Fibroblast of lung (primary cell): ENCODE measurements around the gene GALNT18. TPM values are rescaled to one million over a fixed set of nuclear protein-coding genes. Genes with fewer than 3 reads are reported as not detected.

Experiments
- DNase-seq, 2 donors: peaks; one replicate each; pipeline versions ENCODE4 v3.0.0 to v3.0.0-alpha.2; 2010; ENCODE audit warnings: low read depth in 2 of 2
- H2AFZ ChIP-seq: 2 replicates; pipeline ENCODE4 v1.5.1; 2012; ENCODE audit warnings: low read length, control low read depth, inconsistent platforms
- H3K27ac ChIP-seq: 2 replicates; pipeline ENCODE4 v1.5.1; 2011; ENCODE audit warnings: low read length, control low read depth; ENCODE audit not compliant: insufficient read depth
- H3K27me3 ChIP-seq: 2 replicates; pipeline ENCODE4 v1.5.1; 2011; ENCODE audit warnings: mild to moderate bottlenecking, low read length; ENCODE audit not compliant: control insufficient read depth, insufficient read depth
- H3K36me3 ChIP-seq: 2 replicates; pipeline ENCODE4 v1.5.1; 2011; ENCODE audit warnings: low read length; ENCODE audit not compliant: control insufficient read depth, insufficient read depth
- H3K4me1 ChIP-seq: 2 replicates; pipeline ENCODE4 v1.5.1; 2011; ENCODE audit warnings: low read length; ENCODE audit not compliant: control insufficient read depth, insufficient read depth; ENCODE audit errors: extremely low read depth
- H3K4me2 ChIP-seq: 2 replicates; pipeline ENCODE4 v1.5.1; 2011; ENCODE audit warnings: low read length, control low read depth; ENCODE audit not compliant: insufficient read depth; ENCODE audit errors: extremely low read depth
- H3K4me3 ChIP-seq, 4 experiments: fragments of 200-600 bp in 1 of 4; sonication (generic) in 1 of 4; replicated peaks in 1 of 4; 2 replicates each; pipeline ENCODE4 v1.5.1; 2011 to 2016; ENCODE audit warnings: low read length in 4 of 4, low read depth in 3 of 4, mild to moderate bottlenecking in 3 of 4, control low read depth in 2 of 4, inconsistent platforms in 1 of 4, mixed read lengths in 1 of 4; ENCODE audit not compliant: insufficient read depth in 1 of 4; ENCODE audit errors: control extremely low read depth in 1 of 4
- H3K79me2 ChIP-seq: 2 replicates; pipeline ENCODE4 v1.5.1; 2012; ENCODE audit warnings: mild to moderate bottlenecking, low read length, inconsistent platforms; ENCODE audit not compliant: control insufficient read depth, insufficient read depth
- H3K9ac ChIP-seq: 2 replicates; pipeline ENCODE4 v1.5.1; 2011; ENCODE audit warnings: mild to moderate bottlenecking, low read length, control low read depth; ENCODE audit not compliant: insufficient read depth
- H3K9me3 ChIP-seq: 2 replicates; pipeline ENCODE4 v1.5.1; 2012; ENCODE audit warnings: low read depth, low read length; ENCODE audit not compliant: control insufficient read depth, insufficient read depth
- H4K20me1 ChIP-seq: 2 replicates; pipeline ENCODE4 v1.5.1; 2011; ENCODE audit warnings: low read length; ENCODE audit not compliant: control insufficient read depth, insufficient read depth; ENCODE audit errors: extremely low read depth
- CTCF ChIP-seq, 2 donors: IDR thresholded peaks in 1 of 2; conservative IDR thresholded peaks in 1 of 2; 1 replicate in 1 of 2; 2 replicates in 1 of 2; pipeline ENCODE4 v1.5.1; 2011 to 2012; ENCODE audit warnings: low read length in 2 of 2, control low read depth in 1 of 2, inconsistent platforms in 1 of 2, low read depth in 1 of 2, mild to moderate bottlenecking in 1 of 2
- EZH2 ChIP-seq: IDR thresholded peaks from 2 replicates; pipeline ENCODE4 v1.5.1; 2012; ENCODE audit warnings: low read length, control low read depth, mild to moderate bottlenecking; ENCODE audit errors: missing control alignments
- polyA plus RNA-seq, 2 donors: library from polyadenylated mRNA; depleted of rRNA in 1 of 2; stranded (reverse) in 1 of 2; unstranded in 1 of 2; fragments of >200 nt; gene quantifications; 2 replicates each; pipeline ENCODE4 v1.2.1, GENCODE V29; 2011 to 2012; ENCODE audit warnings: missing spikeins in 1 of 2
- total RNA-seq: library from RNA; depleted of rRNA; stranded (reverse); fragments of >200 nt; gene quantifications from 2 replicates; pipeline ENCODE4 v1.2.1, GENCODE V29; 2014

The GALNT18 gene
- total and polyA plus RNA-seq, 2 donors (not counting 1 experiment from before 2014, with no cell fraction given): 0.50 to 19.3 TPM

DNA sequence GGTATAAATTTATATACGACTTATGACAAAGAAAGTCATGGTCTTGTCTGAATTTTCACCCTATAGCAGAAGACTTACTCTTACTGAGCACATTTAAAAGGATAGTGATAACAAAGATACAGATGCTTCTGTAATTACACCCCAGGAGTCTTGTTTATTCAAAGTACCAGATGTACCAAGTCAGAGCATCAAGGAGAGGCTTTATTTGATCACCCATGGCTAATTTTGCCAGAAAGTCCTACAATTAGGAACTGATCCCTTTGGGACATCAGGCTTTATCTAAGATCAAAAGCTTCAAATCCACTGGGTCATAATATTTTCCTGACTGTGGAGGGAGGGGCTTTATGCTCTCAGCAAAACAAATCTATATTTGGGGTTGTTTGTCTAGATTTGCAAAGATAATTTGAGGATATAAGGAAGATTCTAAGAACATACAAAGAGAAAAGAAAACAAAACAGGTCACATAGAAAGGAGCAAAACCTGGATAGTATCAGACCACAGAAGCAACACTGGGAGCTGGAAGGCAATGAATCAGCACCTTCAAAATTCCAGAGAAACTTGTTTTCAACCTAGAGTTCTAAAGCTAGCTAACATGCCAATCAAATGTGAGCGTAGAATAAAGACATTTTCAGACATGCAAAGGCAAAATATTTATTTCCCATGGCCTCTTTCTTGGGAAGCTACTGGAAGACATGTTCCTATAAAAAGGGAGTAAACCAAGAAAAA is 143.9 kb downstream of the GALNT18 start:
- Histone ChIP-seq H4K20me1 (no peaks in the 10 kb centered on the region), H3K27me3 (no peaks in the 10 kb centered on the region), H3K4me1 (no peaks in the 10 kb centered on the region), H3K9ac (no peak overlapping the region), H3K4me3 (no peak overlapping the region), H2AFZ (no peak overlapping the region), H3K9me3 (no peaks in the 10 kb centered on the region), H3K36me3 (no peaks in the 10 kb centered on the region), H3K79me2 (no peaks in the 10 kb centered on the region), H3K27ac (no peak overlapping the region), H3K4me2 (no peak overlapping the region)
- TF ChIP-seq EZH2: no peak
- no peak for TF ChIP-seq CTCF (conservative IDR thresholded peaks at IDR 0.05 in 1 of 2, IDR thresholded peaks at IDR 0.05 in 1 of 2; ENCODE audit: low read depth in 1 of 2, low read length in 2 of 2)
- DNase-seq: no peak

DNA sequence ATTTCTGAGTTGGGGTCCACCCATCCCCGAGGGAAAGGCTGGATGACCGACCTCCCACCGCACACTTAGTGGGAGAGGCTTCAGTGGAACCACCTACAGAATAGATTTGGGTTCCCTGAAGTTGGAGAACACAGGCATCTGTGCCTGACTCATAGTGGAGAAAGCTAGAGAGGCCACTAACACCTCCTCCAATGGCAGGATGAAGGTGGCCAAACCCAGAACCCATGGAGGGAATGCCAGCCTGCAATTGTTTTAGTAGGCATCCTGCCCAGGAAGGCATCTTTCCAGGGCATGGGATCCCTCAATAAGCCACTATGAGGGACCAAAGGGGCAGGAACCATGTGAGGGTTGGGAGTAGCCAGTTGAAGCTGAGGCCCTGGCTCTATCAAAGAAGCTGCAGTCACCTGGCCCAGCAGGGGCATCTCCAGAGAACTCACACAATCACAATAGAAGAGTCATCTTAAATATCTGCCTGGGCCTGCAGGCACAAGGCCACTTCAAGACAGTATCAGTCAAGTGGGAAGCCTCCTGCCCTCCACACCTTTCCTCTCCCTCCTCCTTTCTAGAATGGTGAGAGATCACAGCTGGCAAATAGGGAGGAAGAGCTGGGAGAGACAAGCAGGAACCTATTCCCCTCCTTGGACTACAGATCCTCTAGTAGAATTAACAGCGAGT is 144.7 kb downstream of the GALNT18 start:
- DNase-seq: no peak
- H3K27me3 ChIP-seq: no peaks in the 10 kb centered on the region
- TF ChIP-seq CTCF (conservative IDR thresholded peaks at IDR 0.05 in 1 of 2, IDR thresholded peaks at IDR 0.05 in 1 of 2; ENCODE audit: low read depth in 1 of 2, low read length in 2 of 2): no peak
- no peak for TF ChIP-seq EZH2
- no peak overlapping the region for H2AFZ ChIP-seq
- H3K9ac ChIP-seq: no peak overlapping the region
- no peaks in the 10 kb centered on the region for H3K4me1 ChIP-seq
- no peaks in the 10 kb centered on the region for H4K20me1 ChIP-seq
- no peaks in the 10 kb centered on the region for H3K79me2 ChIP-seq
- H3K36me3 ChIP-seq: no peaks in the 10 kb centered on the region
- H3K4me2 ChIP-seq: no peak overlapping the region
- H3K9me3 ChIP-seq: no peaks in the 10 kb centered on the region
- no peak overlapping the region for H3K27ac ChIP-seq
- H3K4me3 ChIP-seq: no peak overlapping the region

GRCh38 chr11:11476499-11476898 is 145.3 kb downstream of the GALNT18 start:
- no peaks in the 10 kb centered on the region for H3K79me2 ChIP-seq
- DNase-seq: no peak
- no peaks in the 10 kb centered on the region for H3K4me1 ChIP-seq
- no peak overlapping the region for H3K4me2 ChIP-seq
- no peaks in the 10 kb centered on the region for H3K36me3 ChIP-seq
- H3K4me3 ChIP-seq: no peak overlapping the region
- no peaks in the 10 kb centered on the region for H3K9me3 ChIP-seq
- no peak overlapping the region for H2AFZ ChIP-seq
- H3K27ac ChIP-seq: no peak overlapping the region
- TF ChIP-seq EZH2: no peak
- no peak for TF ChIP-seq CTCF (conservative IDR thresholded peaks at IDR 0.05 in 1 of 2, IDR thresholded peaks at IDR 0.05 in 1 of 2; ENCODE audit: low read depth in 1 of 2, low read length in 2 of 2)
- no peaks in the 10 kb centered on the region for H4K20me1 ChIP-seq
- no peaks in the 10 kb centered on the region for H3K27me3 ChIP-seq
- no peak overlapping the region for H3K9ac ChIP-seq
